Tibial artery (tissue), 4 donors: ENCODE measurements around the gene RNU6-9.

Experiments
- DNase-seq, 2 donors: peaks; one replicate each; pipeline ENCODE4 v3.0.0-alpha.2; 2019
- H3K27ac ChIP-seq, 2 donors: fragments of 200-600 bp; sonication (generic) in 1 of 2; 1 replicate in 1 of 2; 2 replicates in 1 of 2; pipeline ENCODE4 v1.5.1; 2018 to 2019; ENCODE audit warnings: mild to moderate bottlenecking in 1 of 2
- H3K27me3 ChIP-seq, 2 donors: fragments of 200-600 bp; sonication (generic) in 1 of 2; one replicate each; pipeline versions ENCODE4 v1.5.1 to v1.6.0; 2016 to 2019
- H3K36me3 ChIP-seq, 3 donors: fragments of 200-600 bp; sonication (generic) in 2 of 3; one replicate each; pipeline ENCODE4 v1.5.1; 2016 to 2019; ENCODE audit warnings: mild to moderate bottlenecking in 2 of 3
- H3K4me1 ChIP-seq, 4 donors: fragments of 200-600 bp; sonication (generic) in 2 of 4; 1 replicate in 3 of 4; 2 replicates in 1 of 4; pipeline ENCODE4 v1.5.1; 2016 to 2019
- H3K4me3 ChIP-seq, 2 donors: fragments of 200-600 bp; sonication (generic) in 1 of 2; 1 replicate in 1 of 2; 2 replicates in 1 of 2; pipeline ENCODE4 v1.5.1; 2018 to 2019; ENCODE audit warnings: mild to moderate bottlenecking in 2 of 2
- H3K9me3 ChIP-seq, 3 donors: fragments of 200-600 bp; sonication (generic) in 1 of 3; one replicate each; pipeline ENCODE4 v1.5.1; 2016 to 2019
- CTCF ChIP-seq, 2 experiments: fragments of 200-600 bp in 1 of 2; fragments of 450-650 bp in 1 of 2; IDR thresholded peaks; one replicate each; pipeline ENCODE4 v1.5.1; 2017 to 2019; ENCODE audit warnings: antibody characterized with exemption in 2 of 2, mild to moderate bottlenecking in 1 of 2, moderate library complexity in 1 of 2
- intact Hi-C: fragments of 100-400 bp; cut with DNase I; formaldehyde crosslinking; loops from one replicate; pipeline ENCODE4 v1.15.0; 2023; ENCODE audit warnings: low total_unique reads

The RNU6-9 gene

DNA sequence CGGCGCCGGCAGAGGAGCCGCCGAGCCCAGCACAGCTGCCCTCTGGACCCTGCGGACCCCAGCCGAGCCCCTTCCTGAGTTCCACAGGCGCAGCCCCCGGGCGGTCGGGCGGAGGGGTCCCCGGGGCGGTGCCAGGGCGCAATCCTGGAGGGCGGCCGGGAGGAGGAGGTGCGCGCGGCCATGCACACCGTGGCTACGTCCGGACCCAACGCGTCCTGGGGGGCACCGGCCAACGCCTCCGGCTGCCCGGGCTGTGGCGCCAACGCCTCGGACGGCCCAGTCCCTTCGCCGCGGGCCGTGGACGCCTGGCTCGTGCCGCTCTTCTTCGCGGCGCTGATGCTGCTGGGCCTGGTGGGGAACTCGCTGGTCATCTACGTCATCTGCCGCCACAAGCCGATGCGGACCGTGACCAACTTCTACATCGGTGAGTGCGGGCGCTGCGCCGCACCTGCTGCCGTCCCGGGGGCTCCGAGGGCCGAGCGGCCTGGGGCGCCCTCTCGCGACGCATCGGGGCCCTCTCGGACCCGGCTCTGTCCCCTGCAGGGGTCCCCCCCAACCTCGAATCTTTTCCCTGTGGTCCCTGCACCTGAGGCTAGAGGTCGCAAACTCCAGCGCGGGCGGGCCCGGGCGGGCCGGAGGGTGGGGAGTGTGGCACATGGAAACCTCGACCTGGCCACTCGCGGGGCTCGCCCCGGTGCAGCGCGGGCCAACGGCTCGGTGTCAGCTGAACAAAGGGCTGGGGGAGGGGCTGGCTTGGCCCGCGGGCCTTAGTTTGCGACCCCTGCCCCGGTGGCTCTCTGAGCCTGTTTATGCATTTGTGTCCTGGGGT is 24.3 kb downstream of the RNU6-9 start, which contains the start of gene KISS1R:
KISS1R (plus strand) TSS at position 11 of the 829 bp plus-strand sequence; CDS start at position 181, 170 bp downstream.
- peaks cover 12 to 52% of the 10 kb centered on the region in 2 donors for H3K27me3 ChIP-seq
- intact Hi-C loops, result loop anchor here (5.0 kb wide), 2 partner anchors 60 to 145 kb away; partner anchors contain the start of gene CFD
- peak in 1 of 2 experiments; percentile 16 for TF ChIP-seq CTCF (IDR thresholded peaks at IDR 0.05)

GRCh38 chr19:918152-918437 is 24.8 kb downstream of the RNU6-9 start:
- peaks cover 0 to 54% (median 48%) of the 10 kb centered on the region in 4 donors for H3K4me1 ChIP-seq
- H3K36me3 ChIP-seq, result no peaks in the 10 kb centered on the region
- H3K27me3 ChIP-seq, result peaks cover 12 to 52% of the 10 kb centered on the region in 2 donors
- no peaks in the 10 kb centered on the region for H3K9me3 ChIP-seq
- intact Hi-C loops, result loop anchor here (5.0 kb wide), 2 partner anchors 61 to 146 kb away; partner anchors contain the start of gene CFD
- no peak for DNase-seq
- no peak overlapping the region for H3K27ac ChIP-seq
- TF ChIP-seq CTCF (IDR thresholded peaks at IDR 0.05), result no peak
- H3K4me3 ChIP-seq, result peak overlapping the region in 1 of 2 donors; percentile 39

More for the DNA sequence above, 24.3 kb downstream of the RNU6-9 start, which contains the start of gene KISS1R:
- H3K9me3 ChIP-seq, result no peaks in the 10 kb centered on the region
- peak within 1 kb of the TSS; percentile 27 to 39 for H3K4me3 ChIP-seq
- H3K27ac ChIP-seq, result no peak within 1 kb of the TSS
- no peak for DNase-seq
- H3K36me3 ChIP-seq, result no peaks in the 10 kb centered on the region
- H3K4me1 ChIP-seq, result peaks cover 0 to 54% (median 48%) of the 10 kb centered on the region in 4 donors

DNA sequence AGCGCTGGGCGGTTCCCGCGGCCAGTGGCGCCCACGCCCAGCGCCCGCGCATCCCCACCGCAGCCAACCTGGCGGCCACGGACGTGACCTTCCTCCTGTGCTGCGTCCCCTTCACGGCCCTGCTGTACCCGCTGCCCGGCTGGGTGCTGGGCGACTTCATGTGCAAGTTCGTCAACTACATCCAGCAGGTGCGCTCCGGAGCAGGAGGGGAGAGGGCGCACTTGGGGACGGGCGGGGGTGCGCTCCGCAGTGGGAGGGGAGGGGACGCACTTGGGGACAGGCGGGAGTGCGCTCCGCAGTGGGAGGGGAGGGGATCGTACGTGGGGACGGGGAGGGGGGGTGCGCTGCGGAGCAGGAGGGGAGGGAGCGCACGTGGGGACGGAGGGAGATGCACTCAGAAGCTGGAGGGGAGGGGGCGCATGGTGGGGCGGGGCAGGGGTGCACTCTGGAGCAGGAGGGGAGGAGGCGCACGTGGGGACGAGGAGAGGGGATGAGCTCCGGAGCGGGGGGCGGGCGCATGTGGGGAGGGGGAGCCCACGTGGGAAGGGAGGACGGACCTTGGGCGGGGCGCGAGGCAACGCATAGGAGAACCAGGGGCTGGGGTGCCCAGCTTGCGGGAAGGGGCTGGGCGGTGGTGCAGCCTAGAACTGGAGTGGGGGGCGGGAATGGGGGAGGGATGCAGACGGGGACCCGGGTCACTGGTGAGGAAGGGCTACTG is 25.4 kb downstream of the RNU6-9 start:
- H3K27ac ChIP-seq, result no peak overlapping the region
- H3K9me3 ChIP-seq, result no peaks in the 10 kb centered on the region
- intact Hi-C loops, result loop anchor here (5.0 kb wide), 2 partner anchors 61 to 146 kb away; partner anchors contain the start of gene CFD
- DNase-seq, result no peak
- TF ChIP-seq CTCF (IDR thresholded peaks at IDR 0.05), result no peak
- H3K4me3 ChIP-seq, result no peak overlapping the region
- peaks cover 0 to 54% (median 45%) of the 10 kb centered on the region in 4 donors for H3K4me1 ChIP-seq
- H3K27me3 ChIP-seq, result peaks cover 12 to 52% of the 10 kb centered on the region in 2 donors
- no peaks in the 10 kb centered on the region for H3K36me3 ChIP-seq

- Histone ChIP-seq H3K27ac (no peak overlapping the region), H3K4me3 (no peak overlapping the region), H3K27me3 (peaks cover 12 to 55% of the 10 kb centered on the region in 2 donors), H3K4me1 (peaks cover 0 to 50% (median 43%) of the 10 kb centered on the region in 4 donors), H3K9me3 (no peaks in the 10 kb centered on the region), H3K36me3 (no peaks in the 10 kb centered on the region)
- TF ChIP-seq CTCF (IDR thresholded peaks at IDR 0.05), result no peak
- intact Hi-C loops, result loop anchor here (5.0 to 10.0 kb wide), 3 partner anchors 62 to 185 kb away; partner anchors contain the start of genes CFD and GPX4
- DNase-seq, result no peak
Observed at GRCh38 chr19:919199-920050, 26.1 kb downstream of the RNU6-9 start.
